Ovary (tissue), 3 donors: ENCODE results near the gene ADAD2.

Experiments used
- EP300 ChIP-seq: sonication (generic); formaldehyde crosslinking; IDR thresholded peaks from one replicate; pipeline ENCODE4 v1.6.1; 2017; ENCODE audit warnings: antibody characterized with exemption
- TF ChIP-seq, protein P1 (sequence below), 3 donors: fragments of 450-650 bp in 2 of 3; fragments of 200-600 bp in 1 of 3; IDR thresholded peaks; one replicate each; pipeline versions ENCODE4 v1.5.1 to v1.8.0; 2016 to 2022; ENCODE audit warnings: antibody characterized with exemption in 3 of 3, mild to moderate bottlenecking in 1 of 3
- donor health status: DM: no; HTN: no; CAD: no.

DNA sequence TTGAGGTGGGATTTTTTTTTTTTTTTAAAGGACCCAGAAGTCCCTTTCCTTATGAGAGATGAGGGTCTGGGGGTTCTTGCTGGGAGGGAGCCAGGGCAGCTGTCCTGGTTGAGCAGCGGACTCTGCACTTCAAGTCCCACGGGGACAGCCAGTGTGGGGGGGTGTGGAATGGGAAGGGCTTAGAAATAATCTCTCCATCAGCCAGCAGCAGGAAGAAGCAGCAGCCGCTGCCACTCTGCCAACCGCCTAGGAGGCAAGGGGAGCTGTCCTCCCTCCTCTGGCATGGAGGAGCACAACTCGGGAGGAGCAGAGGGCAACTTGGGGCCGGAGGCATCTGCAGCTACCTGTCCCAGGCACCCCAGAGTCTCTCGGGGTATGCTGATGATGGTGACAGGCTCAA, 49.0 kb downstream of the ADAD2 start, which contains the start of gene KCNG4:
- TF ChIP-seq, protein P1, sequence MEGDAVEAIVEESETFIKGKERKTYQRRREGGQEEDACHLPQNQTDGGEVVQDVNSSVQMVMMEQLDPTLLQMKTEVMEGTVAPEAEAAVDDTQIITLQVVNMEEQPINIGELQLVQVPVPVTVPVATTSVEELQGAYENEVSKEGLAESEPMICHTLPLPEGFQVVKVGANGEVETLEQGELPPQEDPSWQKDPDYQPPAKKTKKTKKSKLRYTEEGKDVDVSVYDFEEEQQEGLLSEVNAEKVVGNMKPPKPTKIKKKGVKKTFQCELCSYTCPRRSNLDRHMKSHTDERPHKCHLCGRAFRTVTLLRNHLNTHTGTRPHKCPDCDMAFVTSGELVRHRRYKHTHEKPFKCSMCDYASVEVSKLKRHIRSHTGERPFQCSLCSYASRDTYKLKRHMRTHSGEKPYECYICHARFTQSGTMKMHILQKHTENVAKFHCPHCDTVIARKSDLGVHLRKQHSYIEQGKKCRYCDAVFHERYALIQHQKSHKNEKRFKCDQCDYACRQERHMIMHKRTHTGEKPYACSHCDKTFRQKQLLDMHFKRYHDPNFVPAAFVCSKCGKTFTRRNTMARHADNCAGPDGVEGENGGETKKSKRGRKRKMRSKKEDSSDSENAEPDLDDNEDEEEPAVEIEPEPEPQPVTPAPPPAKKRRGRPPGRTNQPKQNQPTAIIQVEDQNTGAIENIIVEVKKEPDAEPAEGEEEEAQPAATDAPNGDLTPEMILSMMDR (IDR thresholded peaks at IDR 0.05), result no peak
- no peak for TF ChIP-seq EP300
